ENCODE measurements around the gene PLXDC2. TPM values are rescaled to one million over a fixed set of nuclear protein-coding genes. Genes with fewer than 3 reads are reported as not detected.

The PLXDC2 gene
- total RNA-seq, 3 donors from 2014 or later: 63.9 to 125 (median 101) TPM

GRCh38 chr10:19801369-19801768, 14.9 kb upstream of the PLXDC2 start:
- no peak overlapping the region for H3K4me3 ChIP-seq
- no peaks in the 10 kb centered on the region for H3K36me3 ChIP-seq
- intact Hi-C loops (cut with DNase I; ENCODE audit: low total_unique reads): no loop called here
- H3K27me3 ChIP-seq: no peaks in the 10 kb centered on the region
- no peaks in the 10 kb centered on the region for H3K4me1 ChIP-seq
- H3K9me3 ChIP-seq: no peaks in the 10 kb centered on the region
- no peak for DNase-seq (ENCODE audit: low spot score in 2 of 2)
- H3K27ac ChIP-seq: no peak overlapping the region
- TF ChIP-seq POLR2AphosphoS5 (IDR thresholded peaks at IDR 0.05): no peak
- TF ChIP-seq CTCF (IDR thresholded peaks at IDR 0.05): no peak
- TF ChIP-seq POLR2A (IDR thresholded peaks at IDR 0.05): no peak

GRCh38 chr10:19803676-19804075, 12.6 kb upstream of the PLXDC2 start:
- DNase-seq (ENCODE audit: low spot score in 2 of 2): no peak
- Histone ChIP-seq H3K9me3 (no peaks in the 10 kb centered on the region), H3K4me1 (no peaks in the 10 kb centered on the region), H3K4me3 (no peak overlapping the region), H3K27ac (no peak overlapping the region), H3K36me3 (no peaks in the 10 kb centered on the region), H3K27me3 (no peaks in the 10 kb centered on the region)
- no peak for TF ChIP-seq POLR2A (IDR thresholded peaks at IDR 0.05)
- no peak for TF ChIP-seq POLR2AphosphoS5 (IDR thresholded peaks at IDR 0.05)
- TF ChIP-seq CTCF (IDR thresholded peaks at IDR 0.05): no peak
- intact Hi-C loops (cut with DNase I; ENCODE audit: low total_unique reads): no loop called here

- Histone ChIP-seq H3K27me3 (no peaks in the 10 kb centered on the region), H3K27ac (no peak overlapping the region), H3K36me3 (no peaks in the 10 kb centered on the region), H3K4me3 (no peak overlapping the region), H3K4me1 (no peaks in the 10 kb centered on the region), H3K9me3 (no peaks in the 10 kb centered on the region)
- TF ChIP-seq POLR2AphosphoS5 (IDR thresholded peaks at IDR 0.05): no peak
- no peak for TF ChIP-seq POLR2A (IDR thresholded peaks at IDR 0.05)
- no peak for TF ChIP-seq CTCF (IDR thresholded peaks at IDR 0.05)
- no peak for DNase-seq (ENCODE audit: low spot score in 2 of 2)
- intact Hi-C loops (cut with DNase I; ENCODE audit: low total_unique reads): no loop called here
Observed at GRCh38 chr10:19809481-19809880, 6.8 kb upstream of the PLXDC2 start.

- Histone ChIP-seq H3K27me3 (no peaks in the 10 kb centered on the region), H3K27ac (no peak overlapping the region), H3K36me3 (no peaks in the 10 kb centered on the region), H3K4me1 (no peaks in the 10 kb centered on the region), H3K9me3 (no peaks in the 10 kb centered on the region), H3K4me3 (no peak overlapping the region)
- no peak for TF ChIP-seq POLR2AphosphoS5 (IDR thresholded peaks at IDR 0.05)
- TF ChIP-seq POLR2A (IDR thresholded peaks at IDR 0.05): no peak
- TF ChIP-seq CTCF (IDR thresholded peaks at IDR 0.05): peak; percentile 30 to 38 (median 35)
- DNase-seq (ENCODE audit: low spot score in 2 of 2): no peak
- intact Hi-C loops (cut with DNase I; ENCODE audit: low total_unique reads): no loop called here
Observed at GRCh38 chr10:19811540-19811939, 4.7 kb upstream of the PLXDC2 start.

GRCh38 chr10:19812976-19813375, 3.3 kb upstream of the PLXDC2 start:
- no peaks in the 10 kb centered on the region for H3K36me3 ChIP-seq

More at GRCh38 chr10:19812976-19813375, 3.3 kb upstream of the PLXDC2 start:
- TF ChIP-seq POLR2A (IDR thresholded peaks at IDR 0.05) (no peak), POLR2AphosphoS5 (IDR thresholded peaks at IDR 0.05) (no peak), CTCF (IDR thresholded peaks at IDR 0.05) (no peak)
- no peak overlapping the region for H3K27ac ChIP-seq
- intact Hi-C loops (cut with DNase I; ENCODE audit: low total_unique reads): no loop called here
- H3K27me3 ChIP-seq: no peaks in the 10 kb centered on the region
- H3K4me3 ChIP-seq: no peak overlapping the region
- no peak for DNase-seq (ENCODE audit: low spot score in 2 of 2)
- no peaks in the 10 kb centered on the region for H3K4me1 ChIP-seq
- no peaks in the 10 kb centered on the region for H3K9me3 ChIP-seq
